ENCODE results near the gene IDH3A. TPM values are rescaled to one million over a fixed set of nuclear protein-coding genes. Genes with fewer than 3 reads are reported as not detected.

The IDH3A gene
- total and polyA plus RNA-seq, 7 donors: 74.9 to 106 (median 85.1) TPM

DNA sequence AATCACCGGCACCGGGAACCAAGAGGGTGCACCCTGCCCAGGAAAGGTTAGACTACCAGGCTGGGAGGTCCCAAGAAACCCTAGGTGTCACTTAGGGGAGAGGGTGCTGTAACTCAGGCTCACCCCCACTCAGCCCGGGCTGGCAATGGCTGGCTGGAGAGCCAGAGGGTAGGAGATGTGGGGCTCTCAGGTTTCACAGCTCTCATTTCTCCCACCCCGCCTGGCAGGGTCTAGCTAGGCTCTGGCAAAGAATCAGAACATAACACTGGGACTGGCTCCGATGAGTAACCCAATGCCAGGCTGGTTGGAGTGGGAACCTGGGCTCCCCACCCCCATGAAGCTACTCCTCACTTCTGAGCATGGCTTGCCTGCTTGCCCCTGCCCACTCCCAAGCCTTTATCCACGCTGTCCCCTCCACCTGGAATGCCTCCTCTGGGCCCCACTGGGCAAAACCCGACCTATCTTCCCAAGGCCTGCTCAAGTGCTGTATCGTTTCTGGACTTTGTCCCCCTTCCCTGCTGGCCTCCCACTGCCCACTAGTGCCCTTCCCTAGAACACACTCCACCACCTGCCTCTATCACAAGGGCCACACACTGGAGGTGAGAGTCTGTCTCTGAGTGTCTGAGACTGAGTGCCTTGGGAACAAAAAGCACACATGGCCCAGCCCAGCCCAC lies 19.9 kb upstream of the IDH3A start:
- no peak overlapping the region for H3K27ac ChIP-seq
- DNase-seq: no peak
- TF ChIP-seq POLR2A (IDR thresholded peaks at IDR 0.05): no peak
- TF ChIP-seq, protein P1, sequence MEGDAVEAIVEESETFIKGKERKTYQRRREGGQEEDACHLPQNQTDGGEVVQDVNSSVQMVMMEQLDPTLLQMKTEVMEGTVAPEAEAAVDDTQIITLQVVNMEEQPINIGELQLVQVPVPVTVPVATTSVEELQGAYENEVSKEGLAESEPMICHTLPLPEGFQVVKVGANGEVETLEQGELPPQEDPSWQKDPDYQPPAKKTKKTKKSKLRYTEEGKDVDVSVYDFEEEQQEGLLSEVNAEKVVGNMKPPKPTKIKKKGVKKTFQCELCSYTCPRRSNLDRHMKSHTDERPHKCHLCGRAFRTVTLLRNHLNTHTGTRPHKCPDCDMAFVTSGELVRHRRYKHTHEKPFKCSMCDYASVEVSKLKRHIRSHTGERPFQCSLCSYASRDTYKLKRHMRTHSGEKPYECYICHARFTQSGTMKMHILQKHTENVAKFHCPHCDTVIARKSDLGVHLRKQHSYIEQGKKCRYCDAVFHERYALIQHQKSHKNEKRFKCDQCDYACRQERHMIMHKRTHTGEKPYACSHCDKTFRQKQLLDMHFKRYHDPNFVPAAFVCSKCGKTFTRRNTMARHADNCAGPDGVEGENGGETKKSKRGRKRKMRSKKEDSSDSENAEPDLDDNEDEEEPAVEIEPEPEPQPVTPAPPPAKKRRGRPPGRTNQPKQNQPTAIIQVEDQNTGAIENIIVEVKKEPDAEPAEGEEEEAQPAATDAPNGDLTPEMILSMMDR (IDR thresholded peaks at IDR 0.05): no peak
- no peak for TF ChIP-seq EP300 (IDR thresholded peaks at IDR 0.05)
- H3K36me3 ChIP-seq: no peaks in the 10 kb centered on the region
- H3K9me3 ChIP-seq: no peaks in the 10 kb centered on the region
- H3K27me3 ChIP-seq: no peaks in the 10 kb centered on the region
- H3K4me1 ChIP-seq: peaks cover 0 to 16% (median 13%) of the 10 kb centered on the region in 4 donors
- WGBS, 2 donors: 68 to 80% methylated on average over 8 of the region's 8 CpGs
- intact Hi-C loops (cut with DNase I): no loop called here
- H3K4me3 ChIP-seq: no peak overlapping the region

DNA sequence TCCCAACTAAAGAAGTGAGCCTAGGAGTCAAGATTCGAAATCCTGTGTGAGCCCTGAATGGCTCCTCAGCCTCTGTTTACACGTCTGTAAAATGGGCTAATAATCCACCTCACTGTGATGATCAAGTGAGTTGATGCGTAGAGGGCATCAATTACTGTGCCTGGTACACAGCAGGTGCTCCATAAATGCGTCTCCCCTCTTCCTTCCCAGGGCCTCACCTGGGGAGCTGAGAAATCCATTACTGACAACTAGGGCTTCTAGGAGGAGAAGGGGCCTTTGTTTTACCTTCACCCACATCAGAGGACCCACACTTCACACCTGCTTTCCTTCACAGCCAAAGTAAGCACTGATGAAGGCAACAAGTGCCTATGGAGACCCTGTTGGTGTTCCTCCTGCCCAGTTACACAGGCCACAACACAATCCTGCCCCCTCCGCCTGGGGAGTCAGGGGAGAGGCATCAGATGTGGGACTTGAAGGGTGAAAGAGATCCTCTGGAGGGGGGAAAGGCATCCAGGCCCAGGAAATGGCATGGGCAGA lies 19.3 kb upstream of the IDH3A start:
- H3K27ac ChIP-seq: no peak overlapping the region
- TF ChIP-seq POLR2AphosphoS5 (IDR thresholded peaks at IDR 0.05) (no peak), POLR2A (IDR thresholded peaks at IDR 0.05) (no peak), EP300 (IDR thresholded peaks at IDR 0.05) (no peak)
- TF ChIP-seq, protein P1 (IDR thresholded peaks at IDR 0.05): no peak
- WGBS, 2 donors: 87 to 91% methylated on average over 5 of the region's 5 CpGs
- no peaks in the 10 kb centered on the region for H3K27me3 ChIP-seq
- peaks cover 0 to 16% (median 13%) of the 10 kb centered on the region in 4 donors for H3K4me1 ChIP-seq
- no peak overlapping the region for H3K4me3 ChIP-seq
- no peaks in the 10 kb centered on the region for H3K9me3 ChIP-seq
- no peak for DNase-seq
- H3K36me3 ChIP-seq: no peaks in the 10 kb centered on the region
- intact Hi-C loops (cut with DNase I): loop anchor here (5.0 kb wide), 1 partner anchor 112 kb away; no protein-coding TSS in a partner anchor

DNA sequence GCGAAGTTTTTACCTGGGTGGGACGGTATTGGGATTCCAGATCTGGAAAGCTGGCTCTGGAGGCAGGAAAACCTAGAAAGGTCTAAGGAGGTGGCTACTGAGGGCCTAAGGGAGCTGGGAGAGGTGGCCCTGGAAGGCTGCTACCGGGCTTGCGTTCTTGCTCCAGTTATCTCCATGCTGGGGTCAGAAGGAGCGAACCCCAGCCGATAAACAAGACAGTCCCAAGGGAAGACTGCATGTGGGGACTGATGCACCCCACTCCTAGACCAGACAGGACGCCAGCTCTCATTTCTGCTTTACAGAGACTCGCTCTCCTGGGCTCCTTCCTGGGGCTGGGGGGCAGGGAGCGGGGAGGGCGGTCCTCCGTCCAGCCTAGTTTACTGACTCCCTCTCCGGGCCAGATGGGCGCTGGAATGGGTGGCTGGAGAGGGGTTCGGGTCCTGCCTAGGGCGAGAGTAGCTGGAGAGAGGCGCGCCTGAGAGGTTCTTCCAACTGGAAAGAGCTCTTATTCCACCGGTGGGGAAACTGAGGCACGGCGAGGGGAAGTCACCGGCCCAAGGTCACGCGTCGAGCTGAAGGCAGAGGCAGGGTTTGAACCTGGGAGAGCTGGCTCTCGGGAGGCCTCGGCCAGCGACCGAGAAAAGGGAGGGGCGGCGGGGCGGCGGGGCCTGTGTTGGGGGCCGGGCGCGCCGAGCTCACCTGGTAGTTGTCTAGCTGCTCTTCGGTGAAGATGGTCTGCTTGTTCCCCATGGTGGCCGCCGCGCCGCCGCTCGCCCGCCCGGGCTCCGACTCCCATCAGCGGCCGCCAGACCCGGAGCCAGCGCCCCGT lies 18.5 kb upstream of the IDH3A start:
- H3K4me1 ChIP-seq: peaks cover 0 to 16% (median 13%) of the 10 kb centered on the region in 4 donors
- H3K36me3 ChIP-seq: no peaks in the 10 kb centered on the region
- H3K4me3 ChIP-seq: peak overlapping the region; percentile 12 to 89 (median 68)
- H3K27me3 ChIP-seq: no peaks in the 10 kb centered on the region
- H3K9me3 ChIP-seq: no peaks in the 10 kb centered on the region
- peak; percentile 66 for DNase-seq
- peak overlapping the region; percentile 81 to 86 (median 83) for H3K27ac ChIP-seq
- TF ChIP-seq EP300 (IDR thresholded peaks at IDR 0.05) (no peak), POLR2A (IDR thresholded peaks at IDR 0.05) (no peak), POLR2AphosphoS5 (IDR thresholded peaks at IDR 0.05) (no peak)
- TF ChIP-seq, protein P1 (IDR thresholded peaks at IDR 0.05): no peak
- intact Hi-C loops (cut with DNase I): loop anchor here (1.0 to 5.0 kb wide), 2 partner anchors 19 to 112 kb away; partner anchors contain the start of gene IDH3A
- WGBS, 2 donors: 32 to 34% methylated on average over 51 of the region's 51 CpGs

DNA sequence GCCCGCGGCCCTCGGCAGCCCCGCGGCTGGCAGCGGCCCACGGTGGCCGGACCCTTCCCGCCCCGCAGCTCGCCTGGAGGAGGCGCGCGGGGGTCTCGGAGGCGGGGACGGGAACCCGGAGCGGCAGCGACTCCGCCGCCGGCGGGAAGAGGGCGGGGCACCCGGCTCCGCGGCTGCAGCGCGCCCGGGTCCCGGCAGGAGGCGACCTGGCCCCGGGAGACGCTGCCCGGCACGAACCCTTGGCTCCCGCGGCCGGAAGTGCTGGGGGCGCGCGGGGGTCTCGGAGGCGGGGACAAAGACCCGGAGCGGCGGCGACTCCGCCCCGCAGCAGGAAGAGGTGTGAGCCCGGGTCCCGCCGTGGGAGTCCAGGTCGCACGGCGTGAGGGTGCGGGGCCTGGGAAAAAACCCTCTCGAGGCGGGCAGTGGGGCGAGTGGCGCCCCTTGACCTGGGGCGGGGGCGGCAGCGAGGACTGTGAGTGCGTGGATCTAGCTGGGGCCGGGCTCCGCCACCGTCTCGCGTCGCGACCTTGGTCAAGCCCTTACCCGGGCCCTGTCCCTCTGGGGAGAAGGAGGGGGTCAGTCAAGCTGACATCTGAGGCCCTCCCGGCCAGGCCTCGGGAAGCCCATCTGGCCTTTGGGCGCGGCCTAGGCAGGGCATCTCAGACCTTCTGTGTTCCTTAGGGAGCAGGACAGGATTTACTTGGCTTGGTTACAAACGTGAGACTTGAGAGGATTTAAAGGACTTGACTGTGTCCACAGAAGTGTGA lies 17.7 kb upstream of the IDH3A start, which contains the start of gene CIB2:
CIB2 (minus strand) TSS at position 151 of the 767 bp plus-strand sequence. CDS start 230 bp downstream, outside the sequence.
- Histone ChIP-seq H3K27me3 (no peaks in the 10 kb centered on the region), H3K4me1 (peaks cover 0 to 16% (median 13%) of the 10 kb centered on the region in 4 donors), H3K4me3 (peak within 1 kb of the TSS; percentile 64 to 89 (median 68)), H3K9me3 (no peaks in the 10 kb centered on the region), H3K36me3 (no peaks in the 10 kb centered on the region), H3K27ac (peak within 1 kb of the TSS; percentile 81 to 86 (median 83))
- TF ChIP-seq POLR2A (IDR thresholded peaks at IDR 0.05) (no peak), POLR2AphosphoS5 (IDR thresholded peaks at IDR 0.05) (peak in 2 of 4 donors; percentile 51 to 60), EP300 (IDR thresholded peaks at IDR 0.05) (no peak)
- TF ChIP-seq, protein P1 (IDR thresholded peaks at IDR 0.05): peak; percentile 36 to 79 (median 42)
- 1% methylated on average over 79 of the region's 79 CpGs for WGBS, 2 donors
- intact Hi-C loops (cut with DNase I): loop anchor here (1.0 to 5.0 kb wide), 2 partner anchors 18 to 111 kb away; partner anchors contain the start of gene IDH3A
- DNase-seq: peak; percentile 84

Data from sigmoid colon (tissue), 7 donors.